OCI-LY7 (cell line): Measurements from ENCODE around the gene LGALS9. TPM values are rescaled to one million over a fixed set of nuclear protein-coding genes. Genes with fewer than 3 reads are reported as not detected.
"Not testable (repeated sequence)": the region's sequence is repeated elsewhere in the genome, so short reads cannot be mapped to it uniquely, and the experiment has no call there.

ENCODE experiments used
- BruUV-seq: library from RNA; stranded (reverse); fragments of 400-500 nt; replicated peaks from 2 replicates; lab custom pipeline; 2021; lab: Mats Ljungman, UMichigan
- CTCF ChIA-PET: fragments of 300-600 bp; sonication (Branson Sonifier 250); formaldehyde crosslinking; loops from one replicate; lab custom pipeline; 2022; ENCODE audit warnings: antibody characterized with exemption; ENCODE audit not compliant: unreplicated experiment; lab: Charles Lee
- POLR2A ChIA-PET: fragments of 300-600 bp; sonication (Branson Sonifier 250); formaldehyde crosslinking; loops from one replicate; lab custom pipeline; 2022; ENCODE audit warnings: antibody characterized with exemption; lab: Charles Lee
- DNase-seq: peaks from one replicate; pipeline ENCODE4 v3.0.0-alpha.2; 2015; ENCODE audit warnings: low spot score
- H2AFZ ChIP-seq: fragments of 200-600 bp; sonication (generic), shearing (Covaris generic); 2 replicates; pipeline ENCODE4 v1.6.1; 2014; ENCODE audit warnings: mild to moderate bottlenecking, antibody characterized with exemption, low read length, moderate library complexity
- H3K27ac ChIP-seq: fragments of 200-600 bp; sonication (generic); 2 replicates; pipeline ENCODE4 v1.5.1; 2014; ENCODE audit warnings: mixed run types, low read depth, mild to moderate bottlenecking, moderate library complexity, low read length, inconsistent platforms; ENCODE audit not compliant: poor library complexity, severe bottlenecking
- H3K36me3 ChIP-seq: fragments of 200-600 bp; sonication (generic); 2 replicates; pipeline ENCODE4 v1.6.1; 2014; ENCODE audit warnings: mild to moderate bottlenecking, antibody characterized with exemption, low read length, moderate library complexity, mixed read lengths; ENCODE audit not compliant: insufficient read depth
- H3K4me1 ChIP-seq: fragments of 200-600 bp; sonication (generic); 2 replicates; pipeline ENCODE4 v1.5.1; 2014; ENCODE audit warnings: mild to moderate bottlenecking, low read length; ENCODE audit not compliant: insufficient read depth, poor library complexity, severe bottlenecking
- H3K4me2 ChIP-seq: fragments of 200-600 bp; sonication (generic); 2 replicates; pipeline ENCODE4 v1.6.1; 2014; ENCODE audit warnings: mild to moderate bottlenecking, low read length
- H3K4me3 ChIP-seq: fragments of 200-600 bp; sonication (generic); 2 replicates; pipeline ENCODE4 v1.5.1; 2014; ENCODE audit warnings: mild to moderate bottlenecking, low read depth, low read length; ENCODE audit not compliant: poor library complexity, severe bottlenecking
- H3K79me2 ChIP-seq: fragments of 200-600 bp; sonication (generic); 2 replicates; pipeline ENCODE4 v1.6.1; 2016; ENCODE audit warnings: low read depth, mild to moderate bottlenecking, low read length, moderate library complexity, mixed read lengths; ENCODE audit not compliant: insufficient read depth
- H3K9me2 ChIP-seq: fragments of 200-600 bp; sonication (generic); 2 replicates; pipeline ENCODE4 v1.6.1; 2016; ENCODE audit warnings: mild to moderate bottlenecking, low read length, mixed read lengths; ENCODE audit not compliant: insufficient read depth
- H3K9me3 ChIP-seq: fragments of 200-600 bp; sonication (generic); 2 replicates; pipeline ENCODE4 v1.6.1; 2014; ENCODE audit warnings: mild to moderate bottlenecking, mixed run types, low read length, mixed read lengths
- H4K20me1 ChIP-seq: fragments of 200-600 bp; sonication (generic); 2 replicates; pipeline ENCODE4 v1.6.1; 2014; ENCODE audit warnings: mild to moderate bottlenecking, antibody characterized with exemption, low read length, moderate library complexity, mixed read lengths; ENCODE audit not compliant: insufficient read depth
- CTCF ChIP-seq: fragments of 200-600 bp; sonication (generic); conservative IDR thresholded peaks from 2 replicates; pipeline ENCODE4 v1.5.1; 2014; ENCODE audit warnings: mild to moderate bottlenecking, antibody characterized with exemption, low read length, moderate library complexity, mixed read lengths
- EZH2phosphoT487 ChIP-seq: fragments of 200-600 bp; sonication (generic); IDR thresholded peaks from 2 replicates; pipeline ENCODE4 v1.6.1; 2018; ENCODE audit warnings: low read depth, borderline replicate concordance, mild to moderate bottlenecking, mixed run types, antibody characterized with exemption, low read length, moderate library complexity, mixed read lengths
- intact Hi-C: fragments of 100-400 bp; cut with micrococcal nuclease; formaldehyde crosslinking; loops from one replicate; pipeline ENCODE4 v1.10.0; 2022; ENCODE audit not compliant: unreplicated experiment
- total RNA-seq, 2 experiments: library from RNA; depleted of rRNA in 1 of 2; stranded (reverse); fragments of >200 nt in 1 of 2; shearing (Covaris generic) in 1 of 2; gene quantifications; 2 replicates each; pipeline ENCODE4 v1.2.3, GENCODE V29; 2014 to 2022

LGALS9 gene
- total RNA-seq, 2 experiments from 2014 or later, result 2.2 to 4.2 TPM

- no peak overlapping the region for H3K4me2 ChIP-seq
- ChIA-PET POLR2A (no interaction called here), CTCF (no interaction called here)
- H3K27ac ChIP-seq, result no peak overlapping the region
- TF ChIP-seq EZH2phosphoT487 (no peak), CTCF (no peak)
- BruUV-seq, result no TSS peak
- H3K9me2 ChIP-seq, result no peaks in the 10 kb centered on the region
- H3K36me3 ChIP-seq, result no peaks in the 10 kb centered on the region
- H3K79me2 ChIP-seq, result no peaks in the 10 kb centered on the region
- intact Hi-C loops, result no loop called here
- no peaks in the 10 kb centered on the region for H4K20me1 ChIP-seq
- H3K4me1 ChIP-seq, result no peaks in the 10 kb centered on the region
- H2AFZ ChIP-seq, result no peak overlapping the region
- no peak for DNase-seq
- H3K9me3 ChIP-seq, result 0 out of 2 replicates have a peak, but pooled peaks cover 4% of the 10 kb centered on the region
- no peak overlapping the region for H3K4me3 ChIP-seq
These were observed 5.1 kb upstream of the LGALS9 start for GRCh38 chr17:27625856-27626255.

GRCh38 chr17:27627514-27627913 lies 3.5 kb upstream of the LGALS9 start:
- no peak for DNase-seq
- ChIA-PET POLR2A (no interaction called here), CTCF (no interaction called here)
- Histone ChIP-seq H3K4me2 (no peak overlapping the region), H3K36me3 (no peaks in the 10 kb centered on the region), H4K20me1 (no peaks in the 10 kb centered on the region), H3K9me3 (0 out of 2 replicates have a peak, but pooled peaks cover 4% of the 10 kb centered on the region), H3K9me2 (no peaks in the 10 kb centered on the region), H3K4me1 (peaks cover 6% of the 10 kb centered on the region), H3K27ac (no peak overlapping the region), H2AFZ (no peak overlapping the region), H3K4me3 (no peak overlapping the region), H3K79me2 (no peaks in the 10 kb centered on the region)
- intact Hi-C loops, result no loop called here
- TF ChIP-seq CTCF (no peak), EZH2phosphoT487 (no peak)
- BruUV-seq, result no TSS peak

GRCh38 chr17:27628376-27628775 lies 2.6 kb upstream of the LGALS9 start:
- Histone ChIP-seq H3K4me1 (peaks cover 6% of the 10 kb centered on the region), H3K4me2 (no peak overlapping the region), H4K20me1 (no peaks in the 10 kb centered on the region), H3K9me3 (0 out of 2 replicates have a peak, but pooled peaks cover 4% of the 10 kb centered on the region), H3K9me2 (no peaks in the 10 kb centered on the region), H3K4me3 (no peak overlapping the region), H3K36me3 (no peaks in the 10 kb centered on the region), H3K79me2 (no peaks in the 10 kb centered on the region), H2AFZ (no peak overlapping the region), H3K27ac (no peak overlapping the region)
- ChIA-PET CTCF (no interaction called here), POLR2A (no interaction called here)
- no peak for DNase-seq
- BruUV-seq, result no TSS peak
- intact Hi-C loops, result no loop called here
- TF ChIP-seq EZH2phosphoT487 (no peak), CTCF (no peak)

- H3K27ac ChIP-seq, H3K4me2 ChIP-seq, H2AFZ ChIP-seq, CTCF ChIA-PET, POLR2A ChIA-PET, H3K9me3 ChIP-seq, H3K9me2 ChIP-seq, DNase-seq, H3K36me3 ChIP-seq, H3K4me3 ChIP-seq, H3K4me1 ChIP-seq, BruUV-seq, H3K79me2 ChIP-seq, H4K20me1 ChIP-seq, intact Hi-C loops: not testable (repeated sequence)
These were observed 1.7 kb upstream of the LGALS9 start for GRCh38 chr17:27629260-27629659.
